Astrocyte (in vitro differentiated cells and primary cell): ENCODE measurements around the gene PCDHB13. TPM values are rescaled to one million over a fixed set of nuclear protein-coding genes. Genes with fewer than 3 reads are reported as not detected.
"Not testable (repeated sequence)": the region's sequence is repeated elsewhere in the genome, so short reads cannot be mapped to it uniquely, and the experiment has no call there.

Experiments
- DNase-seq: peaks from one replicate; pipeline ENCODE4 v3.0.0-alpha.2; 2010; ENCODE audit warnings: low read depth
- FAIRE-seq: peaks from 2 replicates; lab custom pipeline; 2011; peaks lifted over from hg19 to GRCh38; lab: Jason Lieb, UNC
- H2AFZ ChIP-seq: 2 replicates; pipeline ENCODE4 v1.6.0; 2012; ENCODE audit warnings: low read depth, low read length, inconsistent platforms
- H3K27ac ChIP-seq: 2 replicates; pipeline ENCODE4 v1.5.1; 2011; ENCODE audit warnings: low read depth, low read length, inconsistent platforms
- H3K27me3 ChIP-seq: 2 replicates; pipeline ENCODE4 v1.6.0; 2011; ENCODE audit warnings: low read length, inconsistent platforms; ENCODE audit not compliant: insufficient read depth
- H3K36me3 ChIP-seq: 2 replicates; pipeline ENCODE4 v1.5.1; 2011; ENCODE audit warnings: low read length, inconsistent platforms; ENCODE audit not compliant: insufficient read depth
- H3K4me1 ChIP-seq: 2 replicates; pipeline ENCODE4 v1.5.1; 2011; ENCODE audit warnings: low read length, inconsistent platforms; ENCODE audit not compliant: insufficient read depth
- H3K4me2 ChIP-seq: 2 replicates; pipeline ENCODE4 v1.6.0; 2012; ENCODE audit warnings: low read length, inconsistent platforms
- H3K4me3 ChIP-seq: 2 replicates; pipeline ENCODE4 v1.5.1; 2011; ENCODE audit warnings: low read depth, mild to moderate bottlenecking, low read length, inconsistent platforms; ENCODE audit not compliant: insufficient read depth
- H3K79me2 ChIP-seq: 2 replicates; pipeline ENCODE4 v1.6.0; 2012; ENCODE audit warnings: mild to moderate bottlenecking, low read length, inconsistent platforms; ENCODE audit not compliant: insufficient read depth
- H3K9ac ChIP-seq: 2 replicates; pipeline ENCODE4 v1.6.0; 2012; ENCODE audit warnings: mild to moderate bottlenecking, low read length, inconsistent platforms
- H3K9me3 ChIP-seq: 2 replicates; pipeline ENCODE4 v1.5.1; 2012; ENCODE audit warnings: low read depth, mild to moderate bottlenecking, low read length, inconsistent platforms; ENCODE audit not compliant: insufficient read depth
- H4K20me1 ChIP-seq: 2 replicates; pipeline ENCODE4 v1.6.0; 2012; ENCODE audit warnings: low read length, inconsistent platforms; ENCODE audit not compliant: insufficient read depth
- H3K27ac Mint-ChIP-seq: one replicate; pipeline ENCODE4 v1.8.0; 2021; ENCODE audit warnings: mild to moderate bottlenecking, mixed read lengths; ENCODE audit not compliant: unreplicated experiment
- H3K27me3 Mint-ChIP-seq: one replicate; pipeline ENCODE4 v1.8.0; 2021; ENCODE audit warnings: low read depth, mixed read lengths; ENCODE audit not compliant: unreplicated experiment
- H3K36me3 Mint-ChIP-seq: one replicate; pipeline ENCODE4 v1.8.0; 2021; ENCODE audit warnings: low read depth, mixed read lengths; ENCODE audit not compliant: unreplicated experiment
- H3K4me1 Mint-ChIP-seq: one replicate; pipeline ENCODE4 v1.8.0; 2021; ENCODE audit warnings: low read depth, mixed read lengths; ENCODE audit not compliant: unreplicated experiment
- H3K4me3 Mint-ChIP-seq: one replicate; pipeline ENCODE4 v1.8.0; 2021; ENCODE audit warnings: mild to moderate bottlenecking, moderate library complexity, mixed read lengths; ENCODE audit not compliant: unreplicated experiment
- H3K9me3 Mint-ChIP-seq: one replicate; pipeline ENCODE4 v1.8.0; 2021; ENCODE audit warnings: mild to moderate bottlenecking, mixed read lengths; ENCODE audit not compliant: unreplicated experiment
- CTCF ChIP-seq: IDR thresholded peaks from 2 replicates; pipeline ENCODE4 v1.5.1; 2011; ENCODE audit warnings: low read depth, mild to moderate bottlenecking, inconsistent platforms, low read length, moderate library complexity; ENCODE audit not compliant: insufficient read depth
- EZH2 ChIP-seq: IDR thresholded peaks from 2 replicates; pipeline ENCODE4 v1.6.1; 2012; ENCODE audit warnings: mild to moderate bottlenecking, low read length, inconsistent platforms; ENCODE audit not compliant: insufficient read depth
- total RNA-seq: library from RNA; stranded (reverse); gene quantifications from 2 replicates; pipeline ENCODE4 v1.2.1, GENCODE V29; 2021

Gene PCDHB13
- total RNA-seq, 1 donor from 2014 or later: 3.3 TPM

GRCh38 chr5:141186897-141187512 lies 26.7 kb upstream of the PCDHB13 start, which contains the start of gene PCDHB9:
TSS of gene PCDHB9 (plus strand) at chr5:141187161. CDS start at chr5:141187319, 158 bp downstream.
- Mint-ChIP-seq H3K4me1 (no peaks in the 10 kb centered on the region), H3K27me3 (no peaks in the 10 kb centered on the region), H3K36me3 (peaks cover 16% of the 10 kb centered on the region), H3K9me3 (peaks cover 25% of the 10 kb centered on the region), H3K4me3 (peak within 1 kb of the TSS; percentile 77), H3K27ac (no peak within 1 kb of the TSS)
- Histone ChIP-seq H3K9me3 (peaks cover 4% of the 10 kb centered on the region), H3K36me3 (no peaks in the 10 kb centered on the region), H2AFZ (no peak within 1 kb of the TSS), H3K27ac (no peak within 1 kb of the TSS), H3K9ac (no peak within 1 kb of the TSS), H3K27me3 (no peaks in the 10 kb centered on the region), H4K20me1 (no peaks in the 10 kb centered on the region), H3K79me2 (no peaks in the 10 kb centered on the region), H3K4me3 (no peak within 1 kb of the TSS), H3K4me1 (no peaks in the 10 kb centered on the region), H3K4me2 (peak within 1 kb of the TSS; percentile 5)
- FAIRE-seq: no peak
- TF ChIP-seq CTCF (peak; percentile 9), EZH2 (no peak)
- DNase-seq: no peak

GRCh38 chr5:141188682-141189081 lies 25.0 kb upstream of the PCDHB13 start:
- H3K4me2 ChIP-seq, H4K20me1 ChIP-seq, H3K27ac Mint-ChIP-seq, H3K9me3 ChIP-seq, H3K27ac ChIP-seq, DNase-seq, H3K4me3 ChIP-seq, H3K27me3 Mint-ChIP-seq, H3K4me1 ChIP-seq, H3K9ac ChIP-seq, H3K36me3 ChIP-seq, FAIRE-seq, H3K79me2 ChIP-seq, H3K27me3 ChIP-seq, H3K4me3 Mint-ChIP-seq, H3K4me1 Mint-ChIP-seq, H2AFZ ChIP-seq: not testable (repeated sequence)
- peaks cover 23% of the 10 kb centered on the region for H3K9me3 Mint-ChIP-seq
- H3K36me3 Mint-ChIP-seq: peaks cover 15% of the 10 kb centered on the region

GRCh38 chr5:141189131-141189530 lies 24.6 kb upstream of the PCDHB13 start:
- H3K79me2 ChIP-seq, H3K4me1 ChIP-seq, H3K4me1 Mint-ChIP-seq, H3K36me3 ChIP-seq, H3K9ac ChIP-seq, DNase-seq, FAIRE-seq, H3K4me2 ChIP-seq, H3K27ac ChIP-seq, H2AFZ ChIP-seq, H4K20me1 ChIP-seq, H3K27me3 Mint-ChIP-seq, H3K9me3 ChIP-seq, H3K27me3 ChIP-seq, H3K4me3 Mint-ChIP-seq, H3K4me3 ChIP-seq: not testable (repeated sequence)
- Mint-ChIP-seq H3K36me3 (peaks cover 15% of the 10 kb centered on the region), H3K9me3 (peaks cover 24% of the 10 kb centered on the region), H3K27ac (peak overlapping the region; percentile 53)
